Posterior vena cava (tissue), 2 donors: Measurements from ENCODE around the gene TUSC2. TPM values are rescaled to one million over a fixed set of nuclear protein-coding genes. Genes with fewer than 3 reads are reported as not detected.

ENCODE experiments used
- DNase-seq: peaks from one replicate; pipeline ENCODE4 v3.0.0-alpha.2; 2020; ENCODE audit warnings: low spot score
- intact Hi-C, 2 donors: fragments of 100-400 bp; cut with DNase I; formaldehyde crosslinking; loops; one replicate each; pipeline versions ENCODE4 v1.14.1 to v1.14.2; 2022 to 2023
- long read RNA-seq, 2 donors: library from polyadenylated mRNA; unstranded; transcript quantifications; one replicate each; pipeline ENCODE4 v2.0.0, GENCODE V29; 2020 to 2021
- total RNA-seq, 2 donors: library from RNA; stranded (reverse); fragmentation: NEBNext Ultra II Directional; extraction: Animal tissue kit (Norgen Biotek cat#: 25700); gene quantifications; one replicate each; pipeline ENCODE4 v1.2.1, GENCODE V29; 2021
- donor health status: DM: yes; HTN: yes; CAD: no.
- donor health status: DM: yes; HTN: yes; CAD: no.

The TUSC2 gene, protein sequence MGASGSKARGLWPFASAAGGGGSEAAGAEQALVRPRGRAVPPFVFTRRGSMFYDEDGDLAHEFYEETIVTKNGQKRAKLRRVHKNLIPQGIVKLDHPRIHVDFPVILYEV
- total RNA-seq, result 10 to 100 TPM; 19.1 to 22.4 TPM
- long read RNA-seq, donor 1, transcript TUSC2-201 (3 exons, 1,691 nt), result major isoform, 12 of 19 reads
- long read RNA-seq, donor 1, partial matches to known transcripts, result 2 of 19 reads
- long read RNA-seq, donor 1, other reads (novel, unspliced or antisense), result 2 of 19 reads
- long read RNA-seq, donor 2, transcript TUSC2-201 (3 exons, 1,691 nt), result major isoform, 63 of 69 reads
- long read RNA-seq, donor 2, partial matches to known transcripts, result 1 of 69 reads
- long read RNA-seq, donor 2, other reads (novel, unspliced or antisense), result 1 of 69 reads

- intact Hi-C loops, result no loop called here
These were observed at the start of gene TUSC2 for GRCh38 chr3:50327943-50328691. TSS of gene TUSC2 (minus strand) at chr3:50328223. CDS start at chr3:50328099, 124 bp downstream.

DNA sequence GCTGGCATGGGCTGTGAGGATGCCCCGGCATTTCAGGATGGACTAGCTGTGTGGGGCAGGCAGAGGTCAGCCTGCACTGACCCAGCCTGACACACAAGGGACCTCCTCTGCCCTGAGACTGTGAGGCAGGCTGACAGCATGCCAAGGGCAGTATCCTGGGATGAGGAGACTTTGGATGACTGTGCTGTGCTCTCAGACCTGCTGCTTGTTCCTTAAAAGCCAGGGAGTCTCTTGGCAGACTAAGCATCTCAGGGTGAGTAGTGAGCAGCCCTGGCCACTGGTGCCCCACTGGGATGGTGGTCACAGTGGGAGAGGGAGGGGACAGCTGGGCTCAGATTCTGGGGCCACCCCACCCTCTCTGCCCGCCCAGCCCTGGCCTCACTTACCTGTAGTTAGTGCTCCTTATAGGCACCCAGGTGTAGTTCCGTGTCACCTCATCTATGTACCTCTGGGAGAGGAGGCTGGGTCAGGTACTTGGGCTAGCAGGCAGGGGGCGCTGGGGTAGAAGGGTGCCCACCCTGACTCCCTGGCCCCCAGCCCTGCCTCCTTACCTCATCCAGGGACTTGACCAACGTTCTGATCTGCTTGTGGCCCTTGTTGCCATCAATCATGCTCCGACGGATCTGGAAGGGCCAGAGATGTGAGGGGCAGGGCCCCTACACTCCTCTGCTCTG is 47.4 kb upstream of the TUSC2 start:
- no peak for DNase-seq
- intact Hi-C loops, result no loop called here

More at GRCh38 chr3:50327943-50328691, at the start of gene TUSC2:
- DNase-seq, result peak; percentile 99

- intact Hi-C loops, result no loop called here
- DNase-seq, result no peak
These were observed 46.6 kb upstream of the TUSC2 start for GRCh38 chr3:50374363-50375257.

DNA sequence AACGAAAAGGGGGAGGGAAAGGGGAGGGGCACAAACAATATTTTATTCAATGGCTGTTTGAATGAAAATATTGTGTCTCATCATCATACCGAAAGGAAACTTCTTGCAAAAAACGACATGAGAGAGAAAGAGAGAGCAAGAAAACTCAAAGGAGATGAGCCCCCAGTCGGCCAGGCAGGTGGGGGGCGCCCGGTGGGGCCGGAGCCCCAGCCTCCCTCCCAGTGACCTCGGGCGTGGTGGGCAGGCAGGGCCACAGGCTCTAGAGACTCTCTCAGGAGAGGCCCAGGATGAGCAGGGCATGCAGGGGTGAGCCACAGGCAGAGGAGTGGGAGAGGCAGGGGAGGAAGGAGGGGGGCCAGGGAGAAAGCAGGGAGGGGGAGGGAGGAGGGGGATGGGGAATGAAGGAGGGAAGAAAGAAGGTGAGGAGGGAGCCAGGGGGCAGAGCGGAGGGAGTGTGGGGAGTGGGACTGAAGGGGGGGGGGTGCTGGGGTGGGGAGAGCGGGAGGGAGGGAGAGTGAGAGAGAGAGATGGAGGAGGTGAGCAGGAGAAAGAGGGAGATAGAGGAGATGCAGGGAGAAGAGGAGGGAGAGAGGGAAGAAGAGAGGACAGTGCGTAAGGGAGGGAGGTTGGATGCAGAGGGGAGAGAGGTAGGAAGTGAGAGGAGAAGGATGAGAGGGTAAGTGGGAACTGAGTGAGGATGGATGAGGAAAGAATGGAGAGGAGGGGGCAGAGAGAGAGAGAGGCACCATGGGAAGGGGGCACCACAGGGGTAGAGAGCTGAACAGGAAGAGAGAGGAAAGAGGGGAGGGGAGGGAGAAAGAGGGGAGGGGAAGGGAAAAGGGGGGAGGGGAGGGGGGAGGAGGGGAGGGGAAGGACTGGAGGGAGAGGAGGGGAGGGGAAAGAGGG is 45.4 kb upstream of the TUSC2 start:
- no peak for DNase-seq
- intact Hi-C loops, result no loop called here

DNA sequence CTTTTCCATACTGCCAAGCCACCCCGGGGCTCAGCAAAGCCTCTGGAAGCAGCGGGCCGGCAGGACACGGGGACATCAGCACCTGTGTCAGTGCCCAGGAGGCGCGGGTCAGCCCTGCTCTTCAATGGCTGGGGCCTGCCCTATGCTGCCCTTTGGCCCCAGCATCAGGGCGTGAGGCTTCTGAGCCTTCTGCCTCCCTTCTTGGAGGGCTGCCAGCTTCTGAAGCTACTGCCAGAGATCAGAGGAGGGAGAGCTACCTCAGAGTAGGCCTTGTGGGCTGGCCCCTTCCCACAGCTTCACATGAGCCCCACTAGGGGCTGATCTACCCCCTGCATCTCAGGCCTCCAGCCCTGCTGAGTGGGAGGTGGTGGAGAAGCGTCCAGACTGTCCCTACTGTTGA is 44.3 kb upstream of the TUSC2 start:
- no peak for DNase-seq
- intact Hi-C loops, result no loop called here

DNA sequence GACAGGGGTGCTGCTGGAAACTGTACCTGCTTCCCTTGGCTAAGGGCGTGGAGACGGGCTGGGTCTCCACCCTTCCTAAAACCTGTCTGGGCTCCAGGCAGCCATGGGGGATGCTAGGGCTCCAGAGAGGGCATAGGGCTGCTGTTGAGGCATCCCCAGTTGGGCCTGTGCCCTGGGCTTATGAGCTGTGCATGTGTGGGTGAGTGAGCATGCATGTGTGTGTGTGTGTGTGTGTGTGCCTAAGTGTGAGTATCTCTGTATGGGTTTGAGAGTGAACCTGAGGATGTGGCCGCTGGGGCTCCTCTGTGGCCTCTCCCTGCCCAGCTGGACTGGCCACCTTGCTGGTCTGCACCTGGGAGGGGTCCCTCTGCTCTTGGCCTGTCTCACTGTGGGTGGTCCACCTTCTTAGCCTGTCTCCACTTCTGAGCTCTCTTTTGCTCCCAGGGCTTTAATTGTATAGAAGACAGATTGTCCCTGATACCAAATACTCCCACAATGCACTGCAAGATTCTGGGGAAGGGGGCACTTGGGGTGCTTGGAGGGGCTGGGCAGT is 43.2 kb upstream of the TUSC2 start:
- no peak for DNase-seq
- intact Hi-C loops, result no loop called here

DNA sequence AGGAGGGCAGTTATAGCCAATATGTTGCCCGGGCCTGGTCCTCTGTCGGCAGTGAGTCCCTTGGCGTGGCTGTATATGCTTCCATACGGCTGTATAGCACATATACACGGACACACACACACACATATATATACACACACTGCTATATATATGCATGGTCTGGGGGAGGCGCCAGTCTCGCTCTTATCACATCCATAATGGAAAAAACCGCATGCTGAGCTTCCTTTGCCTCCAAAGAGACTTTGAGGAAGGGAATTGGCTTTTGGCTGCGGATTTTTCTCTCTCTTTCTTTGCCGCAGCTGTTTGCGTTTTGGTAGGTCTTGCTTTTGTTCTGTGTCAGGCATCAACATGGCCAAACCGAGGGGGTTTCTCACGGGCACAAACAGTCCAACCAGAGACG is 42.6 kb upstream of the TUSC2 start:
- intact Hi-C loops, result no loop called here
- DNase-seq, result no peak

GRCh38 chr3:50369012-50369670 is 41.1 kb upstream of the TUSC2 start:
- intact Hi-C loops, result no loop called here
- no peak for DNase-seq

DNA sequence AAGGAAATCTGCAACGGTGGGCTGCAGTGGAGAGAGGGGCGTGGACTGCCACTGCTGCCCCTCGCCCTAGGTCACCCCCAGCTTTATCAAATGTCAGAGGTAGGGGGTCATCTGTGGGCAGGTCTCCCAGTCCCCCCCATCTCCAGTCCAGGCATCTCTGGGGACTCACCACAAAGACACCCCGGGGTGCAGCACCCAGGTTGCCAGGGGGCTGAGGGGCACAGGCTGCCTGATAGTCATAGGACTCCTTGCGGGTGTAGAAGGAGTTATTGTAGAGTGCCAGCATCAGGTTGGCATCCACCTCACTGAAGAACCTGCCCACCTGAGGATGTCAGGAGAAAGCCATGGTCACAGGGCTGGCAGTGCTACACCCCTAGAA is 37.8 kb upstream of the TUSC2 start:
- no peak for DNase-seq
- intact Hi-C loops, result no loop called here

DNA sequence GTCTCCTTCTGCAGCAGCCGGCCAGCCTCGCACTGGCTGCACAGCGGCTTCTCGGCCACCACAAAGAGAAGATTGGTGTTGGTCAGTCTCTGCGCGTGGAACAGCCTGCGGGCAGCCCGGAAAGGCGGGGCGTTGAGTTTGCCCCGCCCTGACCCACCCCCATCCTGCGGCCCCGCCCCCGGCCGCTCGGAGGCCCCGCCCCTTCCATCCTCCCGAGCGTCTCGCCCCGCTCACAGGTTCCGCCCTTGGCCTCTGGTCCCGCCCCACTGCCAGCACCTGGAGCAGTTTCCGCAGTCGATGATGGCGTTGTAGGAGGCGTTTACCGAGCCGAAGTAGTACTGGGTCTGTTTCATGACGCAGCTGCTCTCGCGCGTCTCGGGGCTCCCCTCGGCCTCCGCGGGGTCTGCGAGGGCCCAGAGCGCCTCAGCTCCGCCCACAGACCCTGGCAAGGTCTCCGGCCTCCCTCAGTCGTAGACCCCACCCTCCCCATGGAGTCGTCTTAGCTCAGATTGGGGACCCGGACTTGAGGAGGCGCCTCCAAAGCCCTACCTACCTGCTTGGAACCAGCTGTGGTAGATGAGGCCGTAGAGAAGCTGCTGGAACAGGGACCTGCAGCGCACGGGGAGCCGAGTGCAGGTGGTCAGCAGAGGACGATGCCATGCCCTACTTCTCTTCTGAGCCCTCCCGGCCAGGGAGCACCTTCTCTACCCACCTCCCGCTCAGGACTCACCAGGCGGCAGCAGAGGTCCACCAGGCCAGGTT is 37.2 kb upstream of the TUSC2 start:
- DNase-seq, result peak; percentile 95
- intact Hi-C loops, result no loop called here

GRCh38 chr3:50364573-50365079 is 36.6 kb upstream of the TUSC2 start:
- no peak for DNase-seq
- intact Hi-C loops, result no loop called here

DNA sequence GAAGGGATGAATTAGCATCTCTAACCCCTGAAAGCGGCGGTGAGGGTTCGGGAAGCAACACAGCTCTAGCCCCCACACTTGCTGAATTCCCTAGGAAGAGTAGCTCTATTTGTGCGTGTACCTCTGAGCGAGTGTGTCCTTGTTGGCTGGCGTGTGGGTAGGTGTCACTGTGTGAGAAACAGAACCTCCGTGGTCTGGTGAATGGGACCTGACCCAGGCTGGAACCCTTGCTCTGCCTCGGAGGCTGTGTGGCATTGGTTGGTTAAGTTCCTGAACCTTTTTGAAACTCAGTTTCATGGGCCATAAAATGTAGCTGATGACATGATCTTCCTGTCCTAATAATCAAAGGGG is 31.7 kb upstream of the TUSC2 start:
- DNase-seq, result no peak
- intact Hi-C loops, result no loop called here

- DNase-seq, result peak; percentile 98
- intact Hi-C loops, result no loop called here
These were observed 31.1 kb upstream of the TUSC2 start, which contains the start of gene TMEM115 for GRCh38 chr3:50358911-50359759. TSS of gene TMEM115 (minus strand) at chr3:50359521. CDS start at chr3:50359063, 458 bp downstream.

- DNase-seq, result no peak
- intact Hi-C loops, result no loop called here
These were observed 30.4 kb upstream of the TUSC2 start for GRCh38 chr3:50358355-50358910.

DNA sequence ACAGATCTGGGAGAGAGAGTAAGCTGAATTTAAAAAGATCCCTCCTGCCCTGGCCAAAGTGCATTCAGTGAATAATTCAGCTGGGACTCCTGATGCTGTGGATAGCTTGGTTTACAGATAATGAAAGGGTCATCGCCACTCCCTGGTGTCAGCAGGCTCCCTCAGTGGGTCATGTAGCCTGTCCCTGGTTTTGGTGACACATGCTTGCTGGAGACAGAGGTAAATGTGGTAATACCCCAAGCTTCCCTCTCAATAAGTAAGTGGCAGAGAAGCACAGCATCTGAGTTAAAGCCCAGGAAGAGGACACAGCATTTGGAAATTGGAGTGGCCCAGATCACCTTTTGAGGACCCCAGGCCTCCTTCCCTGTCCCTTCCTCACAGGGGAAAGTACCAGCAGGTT is 29.5 kb upstream of the TUSC2 start:
- intact Hi-C loops, result no loop called here
- no peak for DNase-seq
